ENCODE measurements around the gene FBXO28.

GRCh38 chr1:224113545-224113917, 380 bp upstream of the FBXO28 start:
- TF ChIP-seq, protein P1, sequence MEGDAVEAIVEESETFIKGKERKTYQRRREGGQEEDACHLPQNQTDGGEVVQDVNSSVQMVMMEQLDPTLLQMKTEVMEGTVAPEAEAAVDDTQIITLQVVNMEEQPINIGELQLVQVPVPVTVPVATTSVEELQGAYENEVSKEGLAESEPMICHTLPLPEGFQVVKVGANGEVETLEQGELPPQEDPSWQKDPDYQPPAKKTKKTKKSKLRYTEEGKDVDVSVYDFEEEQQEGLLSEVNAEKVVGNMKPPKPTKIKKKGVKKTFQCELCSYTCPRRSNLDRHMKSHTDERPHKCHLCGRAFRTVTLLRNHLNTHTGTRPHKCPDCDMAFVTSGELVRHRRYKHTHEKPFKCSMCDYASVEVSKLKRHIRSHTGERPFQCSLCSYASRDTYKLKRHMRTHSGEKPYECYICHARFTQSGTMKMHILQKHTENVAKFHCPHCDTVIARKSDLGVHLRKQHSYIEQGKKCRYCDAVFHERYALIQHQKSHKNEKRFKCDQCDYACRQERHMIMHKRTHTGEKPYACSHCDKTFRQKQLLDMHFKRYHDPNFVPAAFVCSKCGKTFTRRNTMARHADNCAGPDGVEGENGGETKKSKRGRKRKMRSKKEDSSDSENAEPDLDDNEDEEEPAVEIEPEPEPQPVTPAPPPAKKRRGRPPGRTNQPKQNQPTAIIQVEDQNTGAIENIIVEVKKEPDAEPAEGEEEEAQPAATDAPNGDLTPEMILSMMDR (IDR thresholded peaks at IDR 0.05), result no peak
- TF ChIP-seq EZH2 (IDR thresholded peaks at IDR 0.05), result no peak
